B cell (primary cell): ENCODE data around the gene PSD. TPM values are rescaled to one million over a fixed set of nuclear protein-coding genes. Genes with fewer than 3 reads are reported as not detected.

Experiments used
- ATAC-seq: fragments of 200-7000 bp; cut with Tn5 transposase; one replicate; pipeline ENCODE4 v1.10.0; 2021; ENCODE audit warnings: low read depth, mild to moderate bottlenecking, moderate number of reproducible peaks, moderate library complexity
- CTCF ChIA-PET: fragments of 350-600 bp; sonication (Branson Sonifier 250); formaldehyde crosslinking; loops from one replicate; lab custom pipeline; 2021; ENCODE audit warnings: antibody characterized with exemption, inconsistent platforms; lab: Charles Lee
- POLR2A ChIA-PET: fragments of 350-600 bp; sonication (Branson Sonifier 250); formaldehyde crosslinking; loops from one replicate; lab custom pipeline; 2021; ENCODE audit warnings: antibody characterized with exemption; lab: Charles Lee
- DNase-seq: peaks from one replicate; pipeline ENCODE4 v3.0.0; 2013
- H2AFZ ChIP-seq: 2 replicates; pipeline ENCODE4 v1.6.1; 2012; ENCODE audit warnings: mild to moderate bottlenecking, low read depth, low read length; ENCODE audit not compliant: insufficient read depth, poor library complexity, severe bottlenecking
- H3K27ac ChIP-seq, 2 donors: 1 replicate in 1 of 2; 2 replicates in 1 of 2; pipeline ENCODE4 v1.5.1; 2012 to 2013; ENCODE audit warnings: low read length in 2 of 2, mild to moderate bottlenecking in 2 of 2, moderate library complexity in 1 of 2
- H3K27me3 ChIP-seq, 4 experiments: fragments of 200-600 bp in 1 of 4; sonication (generic) in 1 of 4; replicated peaks in 1 of 4; 1 replicate in 2 of 4; 2 replicates in 2 of 4; pipeline versions ENCODE4 v1.6.1 to v1.7.0; 2013 to 2016; ENCODE audit warnings: low read length in 3 of 4, mild to moderate bottlenecking in 2 of 4, mixed read lengths in 1 of 4, moderate library complexity in 1 of 4; ENCODE audit not compliant: insufficient read depth in 4 of 4, control insufficient read depth in 3 of 4; ENCODE audit errors: control extremely low read depth in 1 of 4
- H3K36me3 ChIP-seq, 2 experiments: replicated peaks in 1 of 2; 1 replicate in 1 of 2; 2 replicates in 1 of 2; pipeline versions ENCODE4 v1.6.1 to v1.7.1; 2013; ENCODE audit warnings: low read length in 1 of 2; ENCODE audit not compliant: insufficient read depth in 2 of 2, control insufficient read depth in 1 of 2; ENCODE audit errors: control extremely low read depth in 1 of 2, extremely low read depth in 1 of 2
- H3K4me1 ChIP-seq, 2 donors: fragments of 200-600 bp in 1 of 2; sonication (generic) in 1 of 2; 1 replicate in 1 of 2; 2 replicates in 1 of 2; pipeline versions ENCODE4 v1.5.1 to v1.6.1; 2013 to 2017; ENCODE audit warnings: low read length in 2 of 2; ENCODE audit not compliant: control insufficient read depth in 2 of 2, insufficient read depth in 2 of 2
- H3K4me2 ChIP-seq: replicated peaks from 2 replicates; pipeline ENCODE3; 2012; ENCODE audit warnings: mild to moderate bottlenecking, low read depth, low read length; ENCODE audit not compliant: poor library complexity, severe bottlenecking
- H3K4me3 ChIP-seq, 5 experiments: fragments of 200-600 bp in 1 of 5; sonication (generic) in 1 of 5; 1 replicate in 3 of 5; 2 replicates in 2 of 5; pipeline versions ENCODE4 v1.5.1 to v1.7.0; 2011 to 2016; ENCODE audit warnings: low read length in 4 of 5, mild to moderate bottlenecking in 4 of 5, low read depth in 2 of 5, control low read depth in 1 of 5, moderate library complexity in 1 of 5; ENCODE audit not compliant: insufficient read depth in 1 of 5; ENCODE audit errors: control extremely low read depth in 1 of 5, extremely low read depth in 1 of 5
- H3K79me2 ChIP-seq: fragments of 200-600 bp; sonication (generic); one replicate; pipeline ENCODE4 v1.6.0; 2016; ENCODE audit warnings: low read length; ENCODE audit not compliant: control insufficient read depth, insufficient read depth
- H3K9ac ChIP-seq: fragments of 200-600 bp; sonication (generic); 2 replicates; pipeline ENCODE4 v1.6.1; 2017; ENCODE audit warnings: mild to moderate bottlenecking, low read length, moderate library complexity
- H3K9me3 ChIP-seq, 3 donors: one replicate each; pipeline versions ENCODE4 v1.6.1 to v1.7.1; 2013; ENCODE audit warnings: low read length in 2 of 3; ENCODE audit not compliant: control insufficient read depth in 2 of 3, insufficient read depth in 1 of 3; ENCODE audit errors: control extremely low read depth in 1 of 3
- H4K20me1 ChIP-seq: 2 replicates; pipeline ENCODE4 v1.6.0; 2012; ENCODE audit warnings: mild to moderate bottlenecking, low read length; ENCODE audit not compliant: insufficient read depth, control insufficient read depth, poor library complexity, severe bottlenecking
- H3K27ac Mint-ChIP-seq: one replicate; pipeline ENCODE4 v1.8.0; 2021; ENCODE audit warnings: mixed read lengths
- H3K27me3 Mint-ChIP-seq: one replicate; pipeline ENCODE4 v1.8.0; 2021; ENCODE audit warnings: mixed read lengths
- H3K4me1 Mint-ChIP-seq: one replicate; pipeline ENCODE4 v1.8.0; 2021; ENCODE audit warnings: mixed read lengths
- H3K4me3 Mint-ChIP-seq: one replicate; pipeline ENCODE4 v1.8.0; 2021; ENCODE audit warnings: mixed read lengths
- H3K9me3 Mint-ChIP-seq: one replicate; pipeline ENCODE4 v1.8.0; 2022; ENCODE audit warnings: mixed read lengths; ENCODE audit not compliant: insufficient read depth
- EZH2 ChIP-seq: IDR thresholded peaks from 2 replicates; pipeline ENCODE4 v1.6.1; 2012; ENCODE audit warnings: borderline replicate concordance, low read depth, mild to moderate bottlenecking, moderate library complexity, low read length; ENCODE audit not compliant: insufficient read depth, poor library complexity, severe bottlenecking
- WGBS: methylation state at CpG from one replicate; pipeline ENCODE4 v1.1.5; 2013; ENCODE audit warnings: missing lambda C conversion rate; ENCODE audit not compliant: insufficient coverage; 5-methylcytosine and 5-hydroxymethylcytosine counted together
- intact Hi-C: fragments of 100-400 bp; cut with micrococcal nuclease; formaldehyde crosslinking; loops from one replicate; pipeline ENCODE4 v1.10.0; 2022
- polyA plus RNA-seq: library from polyadenylated mRNA; depleted of rRNA; stranded (reverse); fragments of >200 nt; gene quantifications from 2 replicates; pipeline ENCODE4 v1.2.3, GENCODE V29; 2012
- total RNA-seq, 2 donors: library from RNA; stranded (reverse); fragments of 120-200 nt in 1 of 2; gene quantifications; 1 replicate in 1 of 2; 2 replicates in 1 of 2; pipeline versions ENCODE4 v1.2.3 to v1.2.4, GENCODE V29; 2013 to 2022
- TF ChIP-seq, protein P1 (sequence below): fragments of 200-600 bp; IDR thresholded peaks from one replicate; pipeline ENCODE4 v1.8.0; 2022; ENCODE audit warnings: antibody characterized with exemption, mild to moderate bottlenecking

Gene PSD
- total and polyA plus RNA-seq, 2 donors (not counting 1 experiment from before 2014, with no cell fraction given): 0.52 to 0.81 TPM

DNA sequence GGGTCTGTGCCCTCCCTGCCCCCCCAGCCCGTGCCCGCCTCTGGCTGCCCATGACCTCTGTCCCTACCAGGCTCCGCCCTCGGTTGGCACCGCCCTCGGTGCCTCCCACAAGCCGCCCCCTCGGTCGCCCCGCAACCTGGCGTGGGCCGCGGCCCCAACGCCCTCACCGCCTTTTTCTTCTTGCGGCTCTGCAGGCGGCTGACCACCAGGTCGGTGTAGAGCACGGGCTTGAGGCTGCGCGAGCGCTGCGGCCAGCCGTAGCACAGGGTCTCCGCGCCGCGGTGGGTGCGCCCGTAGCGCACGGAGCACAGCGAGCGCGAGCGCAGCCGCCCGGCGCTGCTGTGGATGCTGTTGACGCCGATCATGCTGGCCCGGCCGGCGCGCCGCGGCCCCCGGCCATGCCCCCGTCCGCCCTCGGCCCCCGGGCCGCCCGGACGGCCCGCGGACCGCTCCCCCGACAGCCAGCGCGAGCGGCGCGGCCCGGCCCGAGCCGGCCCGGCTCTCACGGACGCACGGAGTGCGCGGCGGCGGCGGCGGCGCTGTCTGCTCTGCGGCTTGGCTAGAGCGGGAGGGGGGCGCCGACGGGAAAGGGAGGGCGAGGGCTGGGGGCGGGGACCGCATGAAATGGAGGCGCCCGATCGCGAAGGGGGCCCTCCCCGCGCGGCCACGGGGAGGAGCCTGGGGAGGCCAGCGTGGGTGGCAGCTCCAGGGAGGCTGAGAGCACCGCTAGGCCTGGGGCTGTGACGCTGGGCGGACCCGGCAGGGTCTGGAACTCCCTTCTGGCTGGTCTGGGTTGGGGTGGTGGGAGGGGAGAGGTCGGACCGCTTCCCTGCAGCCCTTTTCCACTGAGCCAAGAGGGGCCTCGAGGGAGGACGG, 9.6 kb downstream of the PSD start:
- Histone ChIP-seq H3K9ac (peak overlapping the region; percentile 47), H3K4me3 (peak overlapping the region in 3 of 5 experiments; percentile 8 to 40 (median 39)), H3K4me2 (peak overlapping the region; percentile 84), H3K79me2 (no peaks in the 10 kb centered on the region), H3K36me3 (no peaks in the 10 kb centered on the region), H4K20me1 (peaks cover 11% of the 10 kb centered on the region), H3K4me1 (peaks cover 26 to 33% of the 10 kb centered on the region in 2 donors), H3K9me3 (peaks cover 0 to 20% (median 0%) of the 10 kb centered on the region in 3 donors), H3K27me3 (peaks cover 0 to 64% (median 35%) of the 10 kb centered on the region in 4 experiments), H3K27ac (no peak overlapping the region), H2AFZ (peak overlapping the region; percentile 56)
- peak; percentile 64 for DNase-seq
- POLR2A ChIA-PET: interaction anchor here (1.2 to 3.3 kb wide), 3 partner anchors 7 to 14 kb away, joined by 3 to 14 read pairs (median 5); partner anchors contain the start of genes FBXL15 and NFKB2
- H3K4me3 Mint-ChIP-seq: peak overlapping the region; percentile 83
- H3K9me3 Mint-ChIP-seq: no peaks in the 10 kb centered on the region
- H3K27ac Mint-ChIP-seq: no peak overlapping the region
- 1% methylated on average over 103 of the region's 103 CpGs for WGBS
- TF ChIP-seq, protein P1, sequence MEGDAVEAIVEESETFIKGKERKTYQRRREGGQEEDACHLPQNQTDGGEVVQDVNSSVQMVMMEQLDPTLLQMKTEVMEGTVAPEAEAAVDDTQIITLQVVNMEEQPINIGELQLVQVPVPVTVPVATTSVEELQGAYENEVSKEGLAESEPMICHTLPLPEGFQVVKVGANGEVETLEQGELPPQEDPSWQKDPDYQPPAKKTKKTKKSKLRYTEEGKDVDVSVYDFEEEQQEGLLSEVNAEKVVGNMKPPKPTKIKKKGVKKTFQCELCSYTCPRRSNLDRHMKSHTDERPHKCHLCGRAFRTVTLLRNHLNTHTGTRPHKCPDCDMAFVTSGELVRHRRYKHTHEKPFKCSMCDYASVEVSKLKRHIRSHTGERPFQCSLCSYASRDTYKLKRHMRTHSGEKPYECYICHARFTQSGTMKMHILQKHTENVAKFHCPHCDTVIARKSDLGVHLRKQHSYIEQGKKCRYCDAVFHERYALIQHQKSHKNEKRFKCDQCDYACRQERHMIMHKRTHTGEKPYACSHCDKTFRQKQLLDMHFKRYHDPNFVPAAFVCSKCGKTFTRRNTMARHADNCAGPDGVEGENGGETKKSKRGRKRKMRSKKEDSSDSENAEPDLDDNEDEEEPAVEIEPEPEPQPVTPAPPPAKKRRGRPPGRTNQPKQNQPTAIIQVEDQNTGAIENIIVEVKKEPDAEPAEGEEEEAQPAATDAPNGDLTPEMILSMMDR: no peak
- TF ChIP-seq EZH2: no peak
- intact Hi-C loops: loop anchor here (1.0 kb wide), 1 partner anchor 10 kb away; no protein-coding TSS in a partner anchor
- peak; percentile 49 for ATAC-seq
- peaks cover 46% of the 10 kb centered on the region for H3K27me3 Mint-ChIP-seq
- CTCF ChIA-PET: interaction anchor here (0.9 to 5.0 kb wide), 4 partner anchors 8 to 70 kb away, joined by 3 to 35 read pairs (median 12); partner anchors contain the start of gene FBXL15
- peaks cover 31% of the 10 kb centered on the region for H3K4me1 Mint-ChIP-seq
